Activated T-helper 17 cell treated with anti-CD3 and anti-CD28 coated beads, Interleukin-2, amount 50 U/mL, for 72 hours (primary cell): ENCODE measurements around the gene CNNM4. TPM values are rescaled to one million over a fixed set of nuclear protein-coding genes. Genes with fewer than 3 reads are reported as not detected.
A peak's percentile ranks its signal among the peaks of the same experiment; 100 is the strongest.

Source experiments
- ATAC-seq: fragments of 150-1000 bp; cut with Tn5 transposase; replicated peaks from 2 replicates; pipeline ENCODE4 v1.10.0; 2021; ENCODE audit warnings: mild to moderate bottlenecking, moderate library complexity
- H3K27ac Mint-ChIP-seq: one replicate; pipeline ENCODE4 v1.8.0; 2022; ENCODE audit warnings: mixed read lengths
- H3K27me3 Mint-ChIP-seq: one replicate; pipeline ENCODE4 v1.8.0; 2022; ENCODE audit warnings: mixed read lengths
- H3K36me3 Mint-ChIP-seq: one replicate; pipeline ENCODE4 v1.8.0; 2022; ENCODE audit warnings: low read depth, mild to moderate bottlenecking, mixed read lengths
- H3K4me1 Mint-ChIP-seq: one replicate; pipeline ENCODE4 v1.8.0; 2022; ENCODE audit warnings: mixed read lengths
- H3K4me3 Mint-ChIP-seq: one replicate; pipeline ENCODE4 v1.8.0; 2022; ENCODE audit warnings: mild to moderate bottlenecking, mixed read lengths
- H3K9me3 Mint-ChIP-seq: one replicate; pipeline ENCODE4 v1.8.0; 2022; ENCODE audit warnings: mixed read lengths
- total RNA-seq, 2 donors: library from RNA; stranded (reverse); gene quantifications; one replicate each; pipeline ENCODE4 v1.2.3, GENCODE V29; 2022

CNNM4 gene
- 1 to 10 TPM; 7.5 to 8.7 TPM for total RNA-seq

- peaks cover 29% of the 10 kb centered on the region for H3K4me1 Mint-ChIP-seq
- H3K36me3 Mint-ChIP-seq, result no peaks in the 10 kb centered on the region
- H3K27me3 Mint-ChIP-seq, result no peaks in the 10 kb centered on the region
- peak within 1 kb of the TSS; percentile 88 for H3K4me3 Mint-ChIP-seq
- H3K9me3 Mint-ChIP-seq, result no peaks in the 10 kb centered on the region
- ATAC-seq, result peak; percentile 95
- peak within 1 kb of the TSS; percentile 87 for H3K27ac Mint-ChIP-seq
Observed at GRCh38 chr2:96760036-96760985, at the start of gene CNNM4. TSS of gene CNNM4 (plus strand) at chr2:96760902. CDS start at chr2:96761000, 98 bp downstream.

- H3K27me3 Mint-ChIP-seq, result no peaks in the 10 kb centered on the region
- no peak overlapping the region for H3K27ac Mint-ChIP-seq
- H3K4me1 Mint-ChIP-seq, result no peaks in the 10 kb centered on the region
- no peak for ATAC-seq
- H3K9me3 Mint-ChIP-seq, result no peaks in the 10 kb centered on the region
- peaks cover 79% of the 10 kb centered on the region for H3K36me3 Mint-ChIP-seq
- H3K4me3 Mint-ChIP-seq, result no peak overlapping the region
Observed at GRCh38 chr2:96710985-96711384, 49.7 kb upstream of the CNNM4 start.

GRCh38 chr2:96715658-96716057 lies 45.0 kb upstream of the CNNM4 start:
- H3K9me3 Mint-ChIP-seq, result no peaks in the 10 kb centered on the region
- no peaks in the 10 kb centered on the region for H3K27me3 Mint-ChIP-seq
- no peaks in the 10 kb centered on the region for H3K4me1 Mint-ChIP-seq
- no peak for ATAC-seq
- H3K27ac Mint-ChIP-seq, result no peak overlapping the region
- no peak overlapping the region for H3K4me3 Mint-ChIP-seq
- H3K36me3 Mint-ChIP-seq, result peaks cover 42% of the 10 kb centered on the region

GRCh38 chr2:96716388-96716787 lies 44.3 kb upstream of the CNNM4 start:
- Mint-ChIP-seq H3K4me1 (no peaks in the 10 kb centered on the region), H3K27me3 (no peaks in the 10 kb centered on the region), H3K4me3 (no peak overlapping the region), H3K9me3 (no peaks in the 10 kb centered on the region), H3K27ac (no peak overlapping the region), H3K36me3 (peaks cover 41% of the 10 kb centered on the region)
- ATAC-seq, result no peak

GRCh38 chr2:96726131-96726530 lies 34.6 kb upstream of the CNNM4 start:
- peaks cover 59% of the 10 kb centered on the region for H3K36me3 Mint-ChIP-seq
- H3K27ac Mint-ChIP-seq, result no peak overlapping the region
- H3K27me3 Mint-ChIP-seq, result no peaks in the 10 kb centered on the region
- H3K4me1 Mint-ChIP-seq, result no peaks in the 10 kb centered on the region
- ATAC-seq, result no peak
- no peaks in the 10 kb centered on the region for H3K9me3 Mint-ChIP-seq
- no peak overlapping the region for H3K4me3 Mint-ChIP-seq

GRCh38 chr2:96727431-96727830 lies 33.3 kb upstream of the CNNM4 start:
- no peaks in the 10 kb centered on the region for H3K4me1 Mint-ChIP-seq
- H3K9me3 Mint-ChIP-seq, result no peaks in the 10 kb centered on the region
- no peak overlapping the region for H3K27ac Mint-ChIP-seq
- no peaks in the 10 kb centered on the region for H3K27me3 Mint-ChIP-seq
- ATAC-seq, result no peak
- H3K36me3 Mint-ChIP-seq, result peaks cover 68% of the 10 kb centered on the region
- no peak overlapping the region for H3K4me3 Mint-ChIP-seq

- H3K27me3 Mint-ChIP-seq, result no peaks in the 10 kb centered on the region
- ATAC-seq, result no peak
- no peak overlapping the region for H3K27ac Mint-ChIP-seq
- no peak overlapping the region for H3K4me3 Mint-ChIP-seq
- H3K4me1 Mint-ChIP-seq, result peaks cover 3% of the 10 kb centered on the region
- H3K9me3 Mint-ChIP-seq, result no peaks in the 10 kb centered on the region
- peaks cover 86% of the 10 kb centered on the region for H3K36me3 Mint-ChIP-seq
Observed at GRCh38 chr2:96729748-96730147, 31.0 kb upstream of the CNNM4 start.

- H3K9me3 Mint-ChIP-seq, result no peaks in the 10 kb centered on the region
- H3K4me1 Mint-ChIP-seq, result peaks cover 8% of the 10 kb centered on the region
- ATAC-seq, result no peak
- no peak overlapping the region for H3K4me3 Mint-ChIP-seq
- H3K27me3 Mint-ChIP-seq, result no peaks in the 10 kb centered on the region
- H3K36me3 Mint-ChIP-seq, result peaks cover 90% of the 10 kb centered on the region
- H3K27ac Mint-ChIP-seq, result no peak overlapping the region
Observed at GRCh38 chr2:96730212-96730611, 30.5 kb upstream of the CNNM4 start.

GRCh38 chr2:96733931-96734330 lies 26.8 kb upstream of the CNNM4 start:
- H3K27me3 Mint-ChIP-seq, result no peaks in the 10 kb centered on the region
- H3K27ac Mint-ChIP-seq, result no peak overlapping the region
- peaks cover 27% of the 10 kb centered on the region for H3K4me1 Mint-ChIP-seq
- H3K9me3 Mint-ChIP-seq, result no peaks in the 10 kb centered on the region
- no peak overlapping the region for H3K4me3 Mint-ChIP-seq
- ATAC-seq, result no peak
- H3K36me3 Mint-ChIP-seq, result peaks cover 78% of the 10 kb centered on the region

- Mint-ChIP-seq H3K9me3 (no peaks in the 10 kb centered on the region), H3K27ac (no peak overlapping the region), H3K27me3 (no peaks in the 10 kb centered on the region), H3K4me1 (peaks cover 34% of the 10 kb centered on the region), H3K4me3 (no peak overlapping the region), H3K36me3 (peaks cover 67% of the 10 kb centered on the region)
- no peak for ATAC-seq
Observed at GRCh38 chr2:96734880-96735583, 25.7 kb upstream of the CNNM4 start.

GRCh38 chr2:96737251-96737650 lies 23.5 kb upstream of the CNNM4 start:
- peaks cover 47% of the 10 kb centered on the region for H3K36me3 Mint-ChIP-seq
- H3K27me3 Mint-ChIP-seq, result no peaks in the 10 kb centered on the region

GRCh38 chr2:96737831-96738230 lies 22.9 kb upstream of the CNNM4 start:
- Mint-ChIP-seq H3K27ac (peak overlapping the region; percentile 44), H3K4me3 (peak overlapping the region; percentile 60)

More at GRCh38 chr2:96737251-96737650, 23.5 kb upstream of the CNNM4 start:
- H3K27ac Mint-ChIP-seq, result no peak overlapping the region
- H3K4me1 Mint-ChIP-seq, result peaks cover 39% of the 10 kb centered on the region
- no peaks in the 10 kb centered on the region for H3K9me3 Mint-ChIP-seq
- no peak for ATAC-seq
- peak overlapping the region; percentile 60 for H3K4me3 Mint-ChIP-seq

GRCh38 chr2:96739076-96739632 lies 21.5 kb upstream of the CNNM4 start:
- H3K36me3 Mint-ChIP-seq, result peaks cover 28% of the 10 kb centered on the region
- peaks cover 39% of the 10 kb centered on the region for H3K4me1 Mint-ChIP-seq
- H3K27ac Mint-ChIP-seq, result peak overlapping the region; percentile 95
- ATAC-seq, result no peak
- H3K27me3 Mint-ChIP-seq, result no peaks in the 10 kb centered on the region
- peak overlapping the region; percentile 97 for H3K4me3 Mint-ChIP-seq
- no peaks in the 10 kb centered on the region for H3K9me3 Mint-ChIP-seq

More at GRCh38 chr2:96737831-96738230, 22.9 kb upstream of the CNNM4 start:
- Mint-ChIP-seq H3K9me3 (no peaks in the 10 kb centered on the region), H3K36me3 (peaks cover 41% of the 10 kb centered on the region), H3K4me1 (peaks cover 39% of the 10 kb centered on the region), H3K27me3 (no peaks in the 10 kb centered on the region)
- ATAC-seq, result peak; percentile 5

- H3K27ac Mint-ChIP-seq, result peak within 1 kb of the TSS; percentile 95
Observed at GRCh38 chr2:96739633-96740428, 20.9 kb upstream of the CNNM4 start, which contains the start of gene LMAN2L. TSS of gene LMAN2L (minus strand) at chr2:96740064. CDS start at chr2:96740040, 24 bp downstream.

More at GRCh38 chr2:96739633-96740428, 20.9 kb upstream of the CNNM4 start, which contains the start of gene LMAN2L:
- Mint-ChIP-seq H3K4me3 (peak within 1 kb of the TSS; percentile 97), H3K36me3 (peaks cover 21% of the 10 kb centered on the region), H3K27me3 (no peaks in the 10 kb centered on the region), H3K9me3 (no peaks in the 10 kb centered on the region), H3K4me1 (peaks cover 35% of the 10 kb centered on the region)
- ATAC-seq, result peak; percentile 100
